SK-MEL-5 (cell line): ENCODE results near the gene SLC35E3. TPM values are rescaled to one million over a fixed set of nuclear protein-coding genes. Genes with fewer than 3 reads are reported as not detected.
"Not testable (repeated sequence)": the region's sequence is repeated elsewhere in the genome, so short reads cannot be mapped to it uniquely, and the experiment has no call there.

Source experiments
- DNase-seq: peaks from one replicate; pipeline ENCODE4 v3.0.0-alpha.2; 2016; ENCODE audit warnings: low read depth, low spot score
- in situ Hi-C: cut with HindIII; loops from 2 replicates; pipeline ENCODE4 v1.10.0; 2016; ENCODE audit warnings: low sequenced_read_pairs, high pct_unique_total_duplicates, low pct_unique_long_range_greater_than_20kb
- total RNA-seq: library from RNA; depleted of rRNA; stranded (reverse); fragments of >200 nt; shearing (Covaris generic); gene quantifications from 2 replicates; pipeline ENCODE4 v1.2.3, GENCODE V29; 2014

Gene SLC35E3
- total RNA-seq, 1 experiment from 2014 or later, result 8.6 TPM

GRCh38 chr12:68789144-68789878, 43.3 kb downstream of the SLC35E3 start:
- in situ Hi-C loops, result no loop called here
- no peak for DNase-seq

- no peak for DNase-seq
- in situ Hi-C loops, result no loop called here
These were observed 44.3 kb downstream of the SLC35E3 start for GRCh38 chr12:68790081-68790951.

GRCh38 chr12:68790952-68791234, 44.9 kb downstream of the SLC35E3 start:
- in situ Hi-C loops, result no loop called here
- DNase-seq, result no peak

- in situ Hi-C loops, result no loop called here
- DNase-seq, result no peak
These were observed 46.0 kb downstream of the SLC35E3 start for GRCh38 chr12:68791897-68792481.

- in situ Hi-C loops, result no loop called here
- peak; percentile 86 for DNase-seq
These were observed 47.0 kb downstream of the SLC35E3 start for GRCh38 chr12:68792952-68793351.

GRCh38 chr12:68793436-68793835, 47.5 kb downstream of the SLC35E3 start:
- DNase-seq, result no peak
- in situ Hi-C loops, result no loop called here

- in situ Hi-C loops, result no loop called here
- no peak for DNase-seq
These were observed 48.1 kb downstream of the SLC35E3 start for GRCh38 chr12:68793975-68794652.

GRCh38 chr12:68794653-68795251, 48.8 kb downstream of the SLC35E3 start:
- in situ Hi-C loops, result no loop called here
- DNase-seq, result no peak

- no peak for DNase-seq
- in situ Hi-C loops, result no loop called here
These were observed 50.4 kb downstream of the SLC35E3 start for GRCh38 chr12:68796399-68796798.

- DNase-seq, result no peak
- in situ Hi-C loops, result no loop called here
These were observed 52.9 kb downstream of the SLC35E3 start for GRCh38 chr12:68798882-68799234.

GRCh38 chr12:68800294-68800693, 54.3 kb downstream of the SLC35E3 start:
- in situ Hi-C loops, result no loop called here

GRCh38 chr12:68801124-68801523, 55.1 kb downstream of the SLC35E3 start:
- DNase-seq, in situ Hi-C loops: not testable (repeated sequence)

More at GRCh38 chr12:68800294-68800693, 54.3 kb downstream of the SLC35E3 start:
- no peak for DNase-seq

- in situ Hi-C loops, DNase-seq: not testable (repeated sequence)
These were observed 56.4 kb downstream of the SLC35E3 start for GRCh38 chr12:68802372-68802745.

- in situ Hi-C loops, DNase-seq: not testable (repeated sequence)
These were observed 57.1 kb downstream of the SLC35E3 start for GRCh38 chr12:68802911-68803651.

GRCh38 chr12:68803948-68804656, 58.1 kb downstream of the SLC35E3 start:
- no peak for DNase-seq
- in situ Hi-C loops, result no loop called here

- in situ Hi-C loops, result no loop called here
- no peak for DNase-seq
These were observed 58.9 kb downstream of the SLC35E3 start for GRCh38 chr12:68804657-68805591.
